Ectodermal cell (in vitro differentiated cells): ENCODE data around the gene IGSF3.

Experiments used
- H3K27ac ChIP-seq: 2 replicates; pipeline ENCODE4 v1.7.0; 2013; ENCODE audit warnings: mild to moderate bottlenecking, low read depth, low read length; ENCODE audit not compliant: insufficient read depth, poor library complexity, severe bottlenecking
- H3K27me3 ChIP-seq: 2 replicates; pipeline ENCODE4 v1.7.0; 2013; ENCODE audit warnings: mild to moderate bottlenecking, low read length; ENCODE audit not compliant: insufficient read depth, control insufficient read depth, poor library complexity, severe bottlenecking
- H3K36me3 ChIP-seq: one replicate; pipeline ENCODE4 v1.7.0; 2013; ENCODE audit warnings: low read length; ENCODE audit not compliant: control insufficient read depth, insufficient read depth
- H3K4me1 ChIP-seq: one replicate; pipeline ENCODE4 v1.7.0; 2013; ENCODE audit warnings: low read length; ENCODE audit not compliant: control insufficient read depth, insufficient read depth
- H3K4me3 ChIP-seq: 2 replicates; pipeline ENCODE4 v1.7.0; 2013; ENCODE audit warnings: low read depth, low read length, control low read depth; ENCODE audit not compliant: insufficient read depth
- H3K9me3 ChIP-seq: 2 replicates; pipeline ENCODE4 v1.7.0; 2013; ENCODE audit warnings: mild to moderate bottlenecking, low read length, moderate library complexity; ENCODE audit not compliant: control insufficient read depth
- WGBS, 2 experiments: methylation state at CpG; one replicate each; pipeline ENCODE4 v1.1.7; 2013; ENCODE audit warnings: missing lambda C conversion rate in 2 of 2; 5-methylcytosine and 5-hydroxymethylcytosine counted together

Gene IGSF3

DNA sequence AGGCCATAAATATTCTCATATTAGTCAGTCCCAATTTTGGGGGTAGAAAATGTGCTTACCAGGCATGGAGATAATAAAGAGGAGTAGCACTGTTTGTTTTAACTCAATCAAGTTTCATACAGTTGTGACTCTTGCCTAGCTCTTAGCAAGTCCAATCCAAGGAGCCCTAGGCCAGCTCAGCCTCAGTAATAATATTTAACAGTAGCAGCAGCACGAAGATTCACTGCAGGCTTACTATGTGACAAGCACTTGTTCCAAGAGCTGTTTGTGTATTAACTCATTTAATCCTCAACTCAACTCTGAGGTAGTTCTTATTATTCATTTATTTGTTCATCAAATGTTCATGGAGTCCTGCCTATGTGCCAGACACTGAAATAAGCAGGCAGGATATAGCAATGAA lies 109.0 kb downstream of the IGSF3 start:
- H3K4me3 ChIP-seq = no peak overlapping the region
- no peaks in the 10 kb centered on the region for H3K9me3 ChIP-seq
- H3K4me1 ChIP-seq = no peaks in the 10 kb centered on the region
- H3K36me3 ChIP-seq = no peaks in the 10 kb centered on the region
- 100% methylated on average over 1 of the region's 1 CpG for WGBS, 2 experiments
- no peak overlapping the region for H3K27ac ChIP-seq
- no peaks in the 10 kb centered on the region for H3K27me3 ChIP-seq

DNA sequence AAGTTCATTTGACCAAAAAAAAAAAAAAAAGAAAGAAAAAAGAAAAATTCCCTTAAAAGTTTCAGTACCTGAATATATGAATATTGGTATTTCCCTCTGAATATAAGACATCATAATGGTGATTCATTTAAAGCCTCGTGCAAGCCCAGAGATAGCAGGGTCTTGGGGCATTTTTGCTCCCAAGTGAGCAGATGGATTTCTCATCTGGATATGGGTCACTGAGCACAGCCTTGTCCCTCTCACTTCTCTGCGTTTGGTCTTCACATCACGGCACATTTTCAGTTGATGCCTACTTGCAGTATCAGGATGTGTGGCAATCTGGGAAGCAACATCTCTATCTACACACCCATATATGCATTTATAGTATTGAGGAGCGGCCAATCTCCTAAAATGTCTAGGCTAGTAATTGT lies 109.4 kb downstream of the IGSF3 start:
- WGBS, 2 experiments = 90 to 91% methylated on average over 3 of the region's 4 CpGs
- no peaks in the 10 kb centered on the region for H3K4me1 ChIP-seq
- no peak overlapping the region for H3K4me3 ChIP-seq
- H3K9me3 ChIP-seq = no peaks in the 10 kb centered on the region
- H3K27ac ChIP-seq = no peak overlapping the region
- no peaks in the 10 kb centered on the region for H3K27me3 ChIP-seq
- H3K36me3 ChIP-seq = no peaks in the 10 kb centered on the region

DNA sequence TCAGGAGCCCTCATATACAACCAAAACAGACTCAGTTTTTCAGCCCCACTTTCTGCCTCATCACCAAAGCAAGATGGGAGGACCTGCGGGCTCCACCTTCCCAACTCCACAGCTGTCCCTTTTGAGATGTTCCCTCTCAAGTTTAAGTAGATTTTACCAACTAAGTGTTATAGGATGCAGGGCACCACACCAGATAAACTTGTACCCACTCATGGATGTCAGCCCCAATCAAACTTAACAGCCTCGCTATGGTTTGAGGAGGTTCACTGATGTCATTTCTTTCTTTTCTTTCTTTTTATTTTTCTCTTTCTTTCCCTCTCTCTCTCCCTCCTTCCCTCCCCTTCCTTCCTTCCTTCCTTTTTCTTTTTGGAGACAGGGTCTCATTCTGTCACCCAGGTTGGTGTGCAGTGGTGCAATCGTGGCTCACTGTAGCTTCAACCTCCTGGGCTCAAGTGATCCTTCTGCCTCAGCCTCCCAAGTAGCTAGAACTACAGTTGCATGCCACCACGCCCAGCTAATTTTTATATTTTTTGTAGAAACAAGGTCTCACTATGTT lies 110.1 kb downstream of the IGSF3 start:
- no peaks in the 10 kb centered on the region for H3K4me1 ChIP-seq
- H3K27me3 ChIP-seq = no peaks in the 10 kb centered on the region
- no peak overlapping the region for H3K4me3 ChIP-seq
- no peaks in the 10 kb centered on the region for H3K9me3 ChIP-seq
- WGBS, 2 experiments = 90 to 96% methylated on average over 4 of the region's 4 CpGs
- no peak overlapping the region for H3K27ac ChIP-seq
- H3K36me3 ChIP-seq = no peaks in the 10 kb centered on the region

DNA sequence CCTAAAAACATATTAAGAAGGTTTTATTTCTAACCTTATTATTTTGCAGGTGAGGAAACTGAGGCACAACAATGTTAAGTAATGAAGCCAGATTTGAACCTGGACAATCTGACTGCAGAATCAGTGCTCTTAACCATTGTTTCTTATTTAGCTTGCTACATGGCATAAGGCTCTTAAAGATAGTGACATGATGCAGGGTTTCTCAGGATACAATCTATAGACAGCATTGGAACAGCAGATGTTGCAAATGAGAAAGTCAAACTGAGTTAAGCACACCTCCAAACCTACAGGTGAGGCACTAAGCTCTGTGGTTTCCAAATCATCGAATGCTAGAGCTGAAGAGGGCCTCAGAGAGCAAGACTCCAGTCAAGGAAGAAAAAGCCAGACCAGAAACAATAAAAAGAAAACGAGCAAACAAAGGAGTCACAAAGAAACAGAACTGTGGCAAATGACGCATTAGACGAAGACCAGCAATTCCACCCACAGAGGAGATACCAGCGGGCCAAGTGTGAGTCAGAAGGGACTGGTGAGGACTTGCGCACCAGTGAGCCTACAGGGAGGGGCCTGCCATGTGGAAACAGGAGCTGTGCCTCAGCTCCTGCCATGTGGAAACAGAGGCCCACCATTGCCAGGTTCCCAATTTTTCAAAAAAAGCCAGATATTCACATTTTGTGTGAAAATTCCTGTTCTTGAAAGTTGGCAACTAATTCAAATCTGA lies 111.1 kb downstream of the IGSF3 start:
- Histone ChIP-seq H3K4me3 (no peak overlapping the region), H3K27me3 (no peaks in the 10 kb centered on the region), H3K4me1 (no peaks in the 10 kb centered on the region), H3K9me3 (no peaks in the 10 kb centered on the region), H3K36me3 (no peaks in the 10 kb centered on the region), H3K27ac (no peak overlapping the region)
- 93% methylated on average over 6 of the region's 6 CpGs for WGBS, 2 experiments

DNA sequence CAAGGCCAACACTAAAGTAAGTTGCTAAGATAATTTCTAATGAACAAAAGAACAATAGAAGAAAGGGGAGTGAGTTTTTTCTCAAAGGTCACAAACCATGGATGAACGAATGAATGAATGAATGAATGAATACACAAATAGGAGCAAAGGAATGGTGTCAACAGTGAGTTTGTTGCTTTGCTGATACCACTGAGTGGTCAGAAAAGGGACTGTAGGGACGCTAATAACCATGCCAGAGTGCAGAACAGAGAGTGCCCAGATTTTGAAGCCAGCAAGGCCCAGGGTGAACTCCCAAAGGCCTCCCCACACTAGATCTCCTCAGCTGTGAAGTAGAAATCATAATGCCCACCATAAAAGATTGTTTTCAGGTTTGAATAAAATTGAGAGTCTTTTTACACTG lies 112.6 kb downstream of the IGSF3 start:
- H3K27me3 ChIP-seq = no peaks in the 10 kb centered on the region
- WGBS, 2 experiments = 90 to 93% methylated on average over 2 of the region's 2 CpGs

DNA sequence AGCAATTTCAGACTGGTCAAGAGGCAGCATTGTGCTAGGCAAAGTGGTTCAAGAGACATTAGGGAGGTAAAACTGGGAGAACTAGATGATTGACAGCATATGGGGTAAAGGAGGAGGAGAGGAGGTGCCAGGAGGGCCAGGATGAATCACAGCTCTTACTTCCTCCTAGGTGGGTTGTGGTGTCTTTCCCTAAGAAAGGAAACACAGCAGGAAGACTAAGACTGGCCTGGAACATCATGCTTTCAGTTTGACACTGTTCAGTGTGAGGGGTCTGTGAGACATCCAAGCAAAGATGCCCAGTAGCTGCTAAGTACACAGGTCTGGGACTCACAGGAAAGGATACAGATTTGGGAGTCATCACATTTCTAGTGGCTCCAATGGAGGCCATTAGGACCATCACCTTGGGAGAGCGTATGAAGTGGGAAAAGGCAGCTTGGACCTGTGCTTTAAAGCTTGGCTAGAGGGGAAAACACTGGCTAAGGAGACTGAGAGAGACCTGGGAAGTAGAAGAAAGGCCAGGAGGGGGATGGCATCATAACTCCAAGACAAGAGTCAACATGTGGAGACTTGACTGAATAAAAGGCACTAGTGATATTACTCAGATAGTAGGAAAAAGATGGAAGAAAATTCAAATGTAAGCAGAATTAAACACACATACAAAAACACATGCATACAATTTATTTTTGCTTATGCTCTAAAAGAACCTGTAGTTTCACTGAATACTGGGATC lies 114.0 kb downstream of the IGSF3 start:
- 84 to 90% methylated on average over 1 of the region's 1 CpG for WGBS, 2 experiments
- H3K9me3 ChIP-seq = no peaks in the 10 kb centered on the region
- H3K36me3 ChIP-seq = no peaks in the 10 kb centered on the region
- no peaks in the 10 kb centered on the region for H3K4me1 ChIP-seq
- H3K27ac ChIP-seq = no peak overlapping the region
- no peaks in the 10 kb centered on the region for H3K27me3 ChIP-seq
- no peak overlapping the region for H3K4me3 ChIP-seq

More for the DNA sequence above, 112.6 kb downstream of the IGSF3 start:
- Histone ChIP-seq H3K27ac (no peak overlapping the region), H3K4me1 (no peaks in the 10 kb centered on the region), H3K9me3 (no peaks in the 10 kb centered on the region), H3K4me3 (no peak overlapping the region), H3K36me3 (no peaks in the 10 kb centered on the region)

- Histone ChIP-seq H3K4me3 (no peak overlapping the region), H3K27ac (no peak overlapping the region), H3K9me3 (no peaks in the 10 kb centered on the region), H3K4me1 (no peaks in the 10 kb centered on the region), H3K36me3 (no peaks in the 10 kb centered on the region), H3K27me3 (no peaks in the 10 kb centered on the region)
- WGBS, 2 experiments = 91 to 96% methylated on average over 2 to 4 of the region's 4 CpGs
Measured at GRCh38 chr1:116546354-116546977, 121.1 kb downstream of the IGSF3 start.

DNA sequence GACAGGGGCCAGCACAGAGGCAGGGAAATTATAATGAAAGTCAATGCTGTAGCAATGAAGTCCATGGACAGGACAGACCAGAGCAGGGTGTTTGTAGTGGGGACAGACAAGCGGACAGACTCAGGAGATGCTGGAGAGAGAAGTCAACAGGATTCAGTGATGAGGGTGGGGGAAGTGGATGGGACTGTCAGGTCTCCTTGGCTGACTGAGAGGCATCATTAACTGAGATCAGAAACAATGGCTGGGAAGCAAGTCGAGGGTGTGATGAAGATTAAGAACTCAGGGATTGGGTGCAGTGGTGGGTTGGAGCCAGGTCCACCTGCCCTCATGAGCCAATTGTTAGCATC lies 122.2 kb downstream of the IGSF3 start:
- WGBS, 2 experiments = 89 to 96% methylated on average over 2 of the region's 2 CpGs
- Histone ChIP-seq H3K27me3 (no peaks in the 10 kb centered on the region), H3K9me3 (no peaks in the 10 kb centered on the region), H3K4me1 (no peaks in the 10 kb centered on the region), H3K36me3 (no peaks in the 10 kb centered on the region), H3K27ac (no peak overlapping the region), H3K4me3 (no peak overlapping the region)

DNA sequence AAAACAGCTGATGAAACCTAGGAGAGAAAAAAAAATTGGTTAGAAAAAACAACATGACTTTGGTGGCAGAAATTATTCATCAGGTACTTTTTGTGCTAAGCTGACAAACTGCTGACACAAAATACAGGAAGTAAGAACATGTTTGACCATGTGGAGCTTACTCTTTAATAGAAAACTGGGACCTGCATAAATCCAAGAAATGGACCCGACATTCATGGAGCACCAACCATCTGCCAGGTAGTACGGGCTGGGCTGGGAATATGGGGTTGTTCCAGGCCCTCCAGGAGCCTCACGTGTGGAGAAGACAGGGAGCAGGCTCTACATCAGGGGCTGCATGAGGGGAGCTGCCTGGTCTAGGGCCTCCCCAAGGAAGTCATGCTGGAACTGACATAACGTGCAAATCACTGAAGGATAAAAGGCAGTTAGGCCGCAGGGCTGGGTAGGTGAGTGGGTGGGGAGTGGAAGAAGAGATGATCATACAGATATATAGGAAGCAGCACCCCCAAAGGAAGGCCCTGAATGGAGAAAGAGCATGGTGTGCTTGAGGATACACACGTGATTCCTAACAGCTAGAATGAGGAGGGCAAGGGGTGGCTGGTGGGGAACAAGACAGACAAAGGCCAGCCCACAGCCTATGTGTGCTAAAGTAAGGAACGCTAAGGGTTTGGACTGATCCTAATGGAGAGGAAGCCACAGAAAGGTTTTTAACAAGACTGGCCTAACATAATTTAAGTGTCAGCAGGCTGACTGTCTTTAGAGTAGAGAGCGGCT lies 122.8 kb downstream of the IGSF3 start:
- H3K27me3 ChIP-seq = no peaks in the 10 kb centered on the region
- no peaks in the 10 kb centered on the region for H3K9me3 ChIP-seq
- no peak overlapping the region for H3K27ac ChIP-seq
- 93% methylated on average over 8 of the region's 8 CpGs for WGBS, 2 experiments
- H3K4me1 ChIP-seq = no peaks in the 10 kb centered on the region
- H3K4me3 ChIP-seq = no peak overlapping the region
- H3K36me3 ChIP-seq = no peaks in the 10 kb centered on the region

GRCh38 chr1:116540088-116540487 lies 127.4 kb downstream of the IGSF3 start:
- no peaks in the 10 kb centered on the region for H3K36me3 ChIP-seq
- no peaks in the 10 kb centered on the region for H3K27me3 ChIP-seq

More at GRCh38 chr1:116540088-116540487, 127.4 kb downstream of the IGSF3 start:
- no peaks in the 10 kb centered on the region for H3K4me1 ChIP-seq
- H3K4me3 ChIP-seq = no peak overlapping the region
- no peaks in the 10 kb centered on the region for H3K9me3 ChIP-seq
- no peak overlapping the region for H3K27ac ChIP-seq
